WTC11 (cell line): ENCODE measurements around the gene CLIP2. TPM values are rescaled to one million over a fixed set of nuclear protein-coding genes. Genes with fewer than 3 reads are reported as not detected.

Experiments
- ATAC-seq: fragments of 200-7000 bp; cut with Tn5 transposase; 2 replicates; pipeline ENCODE4 v1.10.0; 2021; ENCODE audit warnings: mild to moderate bottlenecking, moderate library complexity
- CTCF ChIA-PET: fragments of 300-600 bp; sonication (Branson Sonifier 250); formaldehyde crosslinking; loops from one replicate; lab custom pipeline; 2021; ENCODE audit warnings: antibody characterized with exemption; lab: Charles Lee
- POLR2A ChIA-PET: fragments of 350-600 bp; sonication (Branson Sonifier 250); formaldehyde crosslinking; loops from one replicate; lab custom pipeline; 2021; ENCODE audit warnings: antibody characterized with exemption; lab: Charles Lee
- DNase-seq: peaks from one replicate; pipeline ENCODE4 v3.0.0; 2021; ENCODE audit warnings: low spot score
- H3K27ac Mint-ChIP-seq: 2 replicates; pipeline ENCODE4 v1.8.0; 2021; ENCODE audit warnings: mixed read lengths
- H3K27me3 Mint-ChIP-seq: 2 replicates; pipeline ENCODE4 v1.8.0; 2021; ENCODE audit warnings: low read depth, mild to moderate bottlenecking, moderate library complexity, mixed read lengths
- H3K36me3 Mint-ChIP-seq: 2 replicates; pipeline ENCODE4 v1.8.0; 2021; ENCODE audit warnings: mixed read lengths
- H3K4me1 Mint-ChIP-seq: 2 replicates; pipeline ENCODE4 v1.8.0; 2022; ENCODE audit warnings: mixed read lengths
- H3K4me3 Mint-ChIP-seq: 2 replicates; pipeline ENCODE4 v1.8.0; 2021; ENCODE audit warnings: mild to moderate bottlenecking, moderate library complexity, mixed read lengths
- H3K9me3 Mint-ChIP-seq: 2 replicates; pipeline ENCODE4 v1.8.0; 2021; ENCODE audit warnings: mixed read lengths
- ATF1 ChIP-seq: sonication (generic); formaldehyde crosslinking; IDR thresholded peaks from 2 replicates; pipeline ENCODE4 v1.8.1; 2023; ENCODE audit warnings: mild to moderate bottlenecking, moderate library complexity, missing genetic modification reagents
- EMX1 ChIP-seq: fragments of 250-450 bp; sonication (Bioruptor Pico); IDR thresholded peaks from 2 replicates; pipeline ENCODE4 v1.8.0; 2021; ENCODE audit warnings: mild to moderate bottlenecking
- ESRRA ChIP-seq: sonication (generic); formaldehyde crosslinking; IDR thresholded peaks from 2 replicates; pipeline ENCODE4 v1.8.1; 2022; ENCODE audit warnings: mild to moderate bottlenecking, missing genetic modification reagents, borderline replicate concordance
- FOXJ3 ChIP-seq: sonication (generic); formaldehyde crosslinking; IDR thresholded peaks from 2 replicates; pipeline ENCODE4 v1.9.0; 2021; ENCODE audit warnings: missing genetic modification reagents, mild to moderate bottlenecking, borderline replicate concordance
- FOXK1 ChIP-seq: sonication (generic); formaldehyde crosslinking; IDR thresholded peaks from 2 replicates; pipeline ENCODE4 v1.8.0; 2022; ENCODE audit warnings: mild to moderate bottlenecking, moderate library complexity, missing genetic modification reagents
- NR1H2 ChIP-seq: sonication (generic); formaldehyde crosslinking; IDR thresholded peaks from 2 replicates; pipeline ENCODE4 v1.9.0; 2021; ENCODE audit warnings: mild to moderate bottlenecking, moderate library complexity, missing genetic modification reagents
- NR3C1 ChIP-seq: sonication (generic); formaldehyde crosslinking; conservative IDR thresholded peaks from 2 replicates; pipeline ENCODE4 v1.8.1; 2023; ENCODE audit warnings: low read depth, mild to moderate bottlenecking, missing genetic modification reagents
- TP53 ChIP-seq: sonication (generic); formaldehyde crosslinking; IDR thresholded peaks from 2 replicates; pipeline ENCODE4 v1.8.1; 2023; ENCODE audit warnings: mild to moderate bottlenecking, missing genetic modification reagents
- total RNA-seq: library from RNA; stranded (reverse); gene quantifications from 3 replicates; pipeline ENCODE4 v1.2.3, GENCODE V29; 2021
- TF ChIP-seq, protein P1 (sequence below): sonication (generic); formaldehyde crosslinking; IDR thresholded peaks from 2 replicates; pipeline ENCODE4 v1.8.0; 2022; ENCODE audit warnings: missing genetic modification reagents
- TF ChIP-seq, protein P2 (sequence below): fragments of 250-450 bp; sonication (Bioruptor Pico); IDR thresholded peaks from 2 replicates; pipeline ENCODE4 v1.9.0; 2021; ENCODE audit warnings: mild to moderate bottlenecking
- TF ChIP-seq, protein P3 (sequence below): fragments of 250-450 bp; sonication (Bioruptor Pico); conservative IDR thresholded peaks from 2 replicates; pipeline ENCODE4 v1.9.0; 2021; ENCODE audit warnings: mild to moderate bottlenecking
- TF ChIP-seq, protein P4 (sequence below): sonication (generic); formaldehyde crosslinking; IDR thresholded peaks from 2 replicates; pipeline ENCODE4 v1.8.0; 2022; ENCODE audit warnings: mild to moderate bottlenecking, missing genetic modification reagents
- TF ChIP-seq, protein P5 (sequence below): sonication (generic); formaldehyde crosslinking; IDR thresholded peaks from 2 replicates; pipeline ENCODE4 v1.8.1; 2023; ENCODE audit warnings: mild to moderate bottlenecking, missing genetic modification reagents, moderate library complexity
- TF ChIP-seq, protein P6 (sequence below): sonication (generic); formaldehyde crosslinking; IDR thresholded peaks from 2 replicates; pipeline ENCODE4 v1.8.0; 2022; ENCODE audit warnings: mild to moderate bottlenecking, missing genetic modification reagents
- TF ChIP-seq, protein P7 (sequence below): sonication (generic); formaldehyde crosslinking; IDR thresholded peaks from 2 replicates; pipeline ENCODE4 v1.8.0; 2023; ENCODE audit warnings: missing genetic modification reagents, mild to moderate bottlenecking, borderline replicate concordance
- TF ChIP-seq, protein P8 (sequence below): sonication (generic); formaldehyde crosslinking; IDR thresholded peaks from 2 replicates; pipeline ENCODE4 v1.8.1; 2022; ENCODE audit warnings: low read depth, mild to moderate bottlenecking, moderate library complexity, missing genetic modification reagents, borderline replicate concordance

The CLIP2 gene
- total RNA-seq, 1 experiment from 2014 or later: 48.1 TPM

DNA sequence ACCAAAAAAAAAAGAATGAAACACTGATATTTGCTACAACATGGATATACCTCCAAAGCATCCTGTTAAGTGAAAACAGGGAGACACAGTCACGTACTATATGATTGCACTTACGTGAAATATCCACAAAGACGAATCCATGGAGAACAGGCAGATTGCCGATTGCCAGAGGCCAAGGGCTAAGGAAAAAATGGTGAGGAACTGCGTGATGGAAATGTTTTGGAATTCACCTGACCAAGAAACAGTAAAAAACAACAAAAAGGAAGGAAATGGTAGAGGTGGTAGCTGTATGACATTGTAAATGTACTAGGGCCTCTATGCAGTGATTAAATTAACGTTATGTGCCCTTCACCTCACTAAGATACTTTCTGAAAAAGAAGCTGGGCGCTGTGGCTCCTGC lies 120.4 kb downstream of the CLIP2 start:
- TF ChIP-seq FOXJ3 (CRISPR knock-in tag): no peak
- TF ChIP-seq EMX1 (CRISPR knock-in tag): no peak
- TF ChIP-seq ESRRA: no peak
- TF ChIP-seq, protein P1, sequence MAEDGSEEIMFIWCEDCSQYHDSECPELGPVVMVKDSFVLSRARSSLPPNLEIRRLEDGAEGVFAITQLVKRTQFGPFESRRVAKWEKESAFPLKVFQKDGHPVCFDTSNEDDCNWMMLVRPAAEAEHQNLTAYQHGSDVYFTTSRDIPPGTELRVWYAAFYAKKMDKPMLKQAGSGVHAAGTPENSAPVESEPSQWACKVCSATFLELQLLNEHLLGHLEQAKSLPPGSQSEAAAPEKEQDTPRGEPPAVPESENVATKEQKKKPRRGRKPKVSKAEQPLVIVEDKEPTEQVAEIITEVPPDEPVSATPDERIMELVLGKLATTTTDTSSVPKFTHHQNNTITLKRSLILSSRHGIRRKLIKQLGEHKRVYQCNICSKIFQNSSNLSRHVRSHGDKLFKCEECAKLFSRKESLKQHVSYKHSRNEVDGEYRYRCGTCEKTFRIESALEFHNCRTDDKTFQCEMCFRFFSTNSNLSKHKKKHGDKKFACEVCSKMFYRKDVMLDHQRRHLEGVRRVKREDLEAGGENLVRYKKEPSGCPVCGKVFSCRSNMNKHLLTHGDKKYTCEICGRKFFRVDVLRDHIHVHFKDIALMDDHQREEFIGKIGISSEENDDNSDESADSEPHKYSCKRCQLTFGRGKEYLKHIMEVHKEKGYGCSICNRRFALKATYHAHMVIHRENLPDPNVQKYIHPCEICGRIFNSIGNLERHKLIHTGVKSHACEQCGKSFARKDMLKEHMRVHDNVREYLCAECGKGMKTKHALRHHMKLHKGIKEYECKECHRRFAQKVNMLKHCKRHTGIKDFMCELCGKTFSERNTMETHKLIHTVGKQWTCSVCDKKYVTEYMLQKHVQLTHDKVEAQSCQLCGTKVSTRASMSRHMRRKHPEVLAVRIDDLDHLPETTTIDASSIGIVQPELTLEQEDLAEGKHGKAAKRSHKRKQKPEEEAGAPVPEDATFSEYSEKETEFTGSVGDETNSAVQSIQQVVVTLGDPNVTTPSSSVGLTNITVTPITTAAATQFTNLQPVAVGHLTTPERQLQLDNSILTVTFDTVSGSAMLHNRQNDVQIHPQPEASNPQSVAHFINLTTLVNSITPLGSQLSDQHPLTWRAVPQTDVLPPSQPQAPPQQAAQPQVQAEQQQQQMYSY (CRISPR knock-in tag): no peak
- TF ChIP-seq, protein P2, sequence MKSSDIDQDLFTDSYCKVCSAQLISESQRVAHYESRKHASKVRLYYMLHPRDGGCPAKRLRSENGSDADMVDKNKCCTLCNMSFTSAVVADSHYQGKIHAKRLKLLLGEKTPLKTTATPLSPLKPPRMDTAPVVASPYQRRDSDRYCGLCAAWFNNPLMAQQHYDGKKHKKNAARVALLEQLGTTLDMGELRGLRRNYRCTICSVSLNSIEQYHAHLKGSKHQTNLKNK (CRISPR knock-in tag): no peak
- TF ChIP-seq FOXK1 (CRISPR knock-in tag): no peak
- no peak for TF ChIP-seq TP53 (CRISPR knock-in tag)
- TF ChIP-seq, protein P3, sequence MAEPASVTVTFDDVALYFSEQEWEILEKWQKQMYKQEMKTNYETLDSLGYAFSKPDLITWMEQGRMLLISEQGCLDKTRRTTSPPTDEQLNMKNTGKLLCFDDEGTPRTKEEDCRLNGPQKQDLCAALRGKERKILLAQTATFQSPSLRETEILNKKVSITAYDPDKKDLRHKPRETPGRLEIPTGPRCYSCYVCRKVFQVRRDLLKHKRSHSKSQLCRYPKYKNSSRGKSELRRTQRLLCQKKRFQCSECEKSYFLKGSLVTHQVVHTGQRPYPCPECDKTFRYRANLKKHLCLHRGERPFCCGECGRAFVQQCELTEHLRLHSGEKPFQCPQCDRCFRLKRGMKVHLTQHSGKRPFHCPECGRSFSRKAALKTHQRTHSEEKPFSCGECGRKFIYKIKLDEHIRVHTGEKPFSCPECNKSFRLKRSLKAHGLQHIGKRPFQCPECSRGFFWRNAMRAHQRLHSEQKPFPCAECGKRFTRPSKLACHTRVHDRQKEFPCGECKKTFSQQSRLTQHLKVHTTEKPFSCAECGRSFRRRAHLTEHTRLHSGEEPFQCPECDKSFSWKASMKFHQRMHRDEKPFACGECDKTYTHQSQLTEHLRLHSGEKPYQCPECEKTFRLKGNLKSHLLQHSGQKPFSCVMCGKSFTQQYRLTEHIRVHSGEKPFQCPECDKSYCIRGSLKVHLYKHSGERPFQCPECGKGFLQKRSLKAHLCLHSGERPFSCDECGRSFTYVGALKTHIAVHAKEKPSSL: no peak
- no peak for TF ChIP-seq NR1H2 (CRISPR knock-in tag)
- TF ChIP-seq, protein P4, sequence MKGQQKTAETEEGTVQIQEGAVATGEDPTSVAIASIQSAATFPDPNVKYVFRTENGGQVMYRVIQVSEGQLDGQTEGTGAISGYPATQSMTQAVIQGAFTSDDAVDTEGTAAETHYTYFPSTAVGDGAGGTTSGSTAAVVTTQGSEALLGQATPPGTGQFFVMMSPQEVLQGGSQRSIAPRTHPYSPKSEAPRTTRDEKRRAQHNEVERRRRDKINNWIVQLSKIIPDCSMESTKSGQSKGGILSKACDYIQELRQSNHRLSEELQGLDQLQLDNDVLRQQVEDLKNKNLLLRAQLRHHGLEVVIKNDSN (CRISPR knock-in tag): no peak
- TF ChIP-seq, protein P5, sequence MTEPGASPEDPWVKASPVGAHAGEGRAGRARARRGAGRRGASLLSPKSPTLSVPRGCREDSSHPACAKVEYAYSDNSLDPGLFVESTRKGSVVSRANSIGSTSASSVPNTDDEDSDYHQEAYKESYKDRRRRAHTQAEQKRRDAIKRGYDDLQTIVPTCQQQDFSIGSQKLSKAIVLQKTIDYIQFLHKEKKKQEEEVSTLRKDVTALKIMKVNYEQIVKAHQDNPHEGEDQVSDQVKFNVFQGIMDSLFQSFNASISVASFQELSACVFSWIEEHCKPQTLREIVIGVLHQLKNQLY (CRISPR knock-in tag): no peak
- TF ChIP-seq, protein P6, sequence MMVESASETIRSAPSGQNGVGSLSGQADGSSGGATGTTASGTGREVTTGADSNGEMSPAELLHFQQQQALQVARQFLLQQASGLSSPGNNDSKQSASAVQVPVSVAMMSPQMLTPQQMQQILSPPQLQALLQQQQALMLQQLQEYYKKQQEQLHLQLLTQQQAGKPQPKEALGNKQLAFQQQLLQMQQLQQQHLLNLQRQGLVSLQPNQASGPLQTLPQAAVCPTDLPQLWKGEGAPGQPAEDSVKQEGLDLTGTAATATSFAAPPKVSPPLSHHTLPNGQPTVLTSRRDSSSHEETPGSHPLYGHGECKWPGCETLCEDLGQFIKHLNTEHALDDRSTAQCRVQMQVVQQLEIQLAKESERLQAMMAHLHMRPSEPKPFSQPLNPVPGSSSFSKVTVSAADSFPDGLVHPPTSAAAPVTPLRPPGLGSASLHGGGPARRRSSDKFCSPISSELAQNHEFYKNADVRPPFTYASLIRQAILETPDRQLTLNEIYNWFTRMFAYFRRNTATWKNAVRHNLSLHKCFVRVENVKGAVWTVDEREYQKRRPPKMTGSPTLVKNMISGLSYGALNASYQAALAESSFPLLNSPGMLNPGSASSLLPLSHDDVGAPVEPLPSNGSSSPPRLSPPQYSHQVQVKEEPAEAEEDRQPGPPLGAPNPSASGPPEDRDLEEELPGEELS (CRISPR knock-in tag): no peak
- TF ChIP-seq NR3C1 (CRISPR knock-in tag): no peak
- no peak overlapping the region for H3K4me3 Mint-ChIP-seq
- H3K27ac Mint-ChIP-seq: no peak overlapping the region
- ATAC-seq: no peak
- no peaks in the 10 kb centered on the region for H3K36me3 Mint-ChIP-seq
- POLR2A ChIA-PET: no interaction called here
- no peak for DNase-seq
- H3K9me3 Mint-ChIP-seq: no peaks in the 10 kb centered on the region
- CTCF ChIA-PET: interaction anchor here (1.3 to 1.7 kb wide), 2 partner anchors 9 to 203 kb away, joined by 7 to 10 read pairs; no protein-coding TSS in a partner anchor
- peaks cover 5% of the 10 kb centered on the region; the same call in 1 of the 2 replicates for H3K4me1 Mint-ChIP-seq
- 0 out of 2 replicates have a peak, but pooled peaks cover 3% of the 10 kb centered on the region for H3K27me3 Mint-ChIP-seq

DNA sequence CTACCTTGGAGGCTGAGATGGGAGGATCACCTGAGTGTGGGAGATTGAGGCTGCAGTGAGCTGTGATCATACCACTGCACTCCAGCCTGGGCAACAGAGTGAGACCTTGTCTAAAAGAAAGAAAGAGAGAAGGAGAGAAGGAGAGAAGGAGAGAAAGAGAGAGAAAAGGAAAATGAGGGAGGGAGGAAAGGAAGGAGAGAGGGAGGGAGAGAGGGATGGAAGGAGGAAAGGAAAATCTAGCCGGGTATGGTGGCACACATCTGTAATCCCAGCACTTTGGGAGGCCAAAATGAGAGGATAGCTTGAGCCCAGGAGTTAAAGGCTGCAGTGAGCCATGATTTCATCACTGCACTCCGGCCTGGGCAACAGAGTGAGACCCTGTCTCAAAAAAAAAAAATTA lies 121.6 kb downstream of the CLIP2 start:
- H3K9me3 Mint-ChIP-seq: no peaks in the 10 kb centered on the region
- TF ChIP-seq, protein P7, sequence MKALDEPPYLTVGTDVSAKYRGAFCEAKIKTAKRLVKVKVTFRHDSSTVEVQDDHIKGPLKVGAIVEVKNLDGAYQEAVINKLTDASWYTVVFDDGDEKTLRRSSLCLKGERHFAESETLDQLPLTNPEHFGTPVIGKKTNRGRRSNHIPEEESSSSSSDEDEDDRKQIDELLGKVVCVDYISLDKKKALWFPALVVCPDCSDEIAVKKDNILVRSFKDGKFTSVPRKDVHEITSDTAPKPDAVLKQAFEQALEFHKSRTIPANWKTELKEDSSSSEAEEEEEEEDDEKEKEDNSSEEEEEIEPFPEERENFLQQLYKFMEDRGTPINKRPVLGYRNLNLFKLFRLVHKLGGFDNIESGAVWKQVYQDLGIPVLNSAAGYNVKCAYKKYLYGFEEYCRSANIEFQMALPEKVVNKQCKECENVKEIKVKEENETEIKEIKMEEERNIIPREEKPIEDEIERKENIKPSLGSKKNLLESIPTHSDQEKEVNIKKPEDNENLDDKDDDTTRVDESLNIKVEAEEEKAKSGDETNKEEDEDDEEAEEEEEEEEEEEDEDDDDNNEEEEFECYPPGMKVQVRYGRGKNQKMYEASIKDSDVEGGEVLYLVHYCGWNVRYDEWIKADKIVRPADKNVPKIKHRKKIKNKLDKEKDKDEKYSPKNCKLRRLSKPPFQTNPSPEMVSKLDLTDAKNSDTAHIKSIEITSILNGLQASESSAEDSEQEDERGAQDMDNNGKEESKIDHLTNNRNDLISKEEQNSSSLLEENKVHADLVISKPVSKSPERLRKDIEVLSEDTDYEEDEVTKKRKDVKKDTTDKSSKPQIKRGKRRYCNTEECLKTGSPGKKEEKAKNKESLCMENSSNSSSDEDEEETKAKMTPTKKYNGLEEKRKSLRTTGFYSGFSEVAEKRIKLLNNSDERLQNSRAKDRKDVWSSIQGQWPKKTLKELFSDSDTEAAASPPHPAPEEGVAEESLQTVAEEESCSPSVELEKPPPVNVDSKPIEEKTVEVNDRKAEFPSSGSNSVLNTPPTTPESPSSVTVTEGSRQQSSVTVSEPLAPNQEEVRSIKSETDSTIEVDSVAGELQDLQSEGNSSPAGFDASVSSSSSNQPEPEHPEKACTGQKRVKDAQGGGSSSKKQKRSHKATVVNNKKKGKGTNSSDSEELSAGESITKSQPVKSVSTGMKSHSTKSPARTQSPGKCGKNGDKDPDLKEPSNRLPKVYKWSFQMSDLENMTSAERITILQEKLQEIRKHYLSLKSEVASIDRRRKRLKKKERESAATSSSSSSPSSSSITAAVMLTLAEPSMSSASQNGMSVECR (CRISPR knock-in tag): no peak
- TF ChIP-seq, protein P8, sequence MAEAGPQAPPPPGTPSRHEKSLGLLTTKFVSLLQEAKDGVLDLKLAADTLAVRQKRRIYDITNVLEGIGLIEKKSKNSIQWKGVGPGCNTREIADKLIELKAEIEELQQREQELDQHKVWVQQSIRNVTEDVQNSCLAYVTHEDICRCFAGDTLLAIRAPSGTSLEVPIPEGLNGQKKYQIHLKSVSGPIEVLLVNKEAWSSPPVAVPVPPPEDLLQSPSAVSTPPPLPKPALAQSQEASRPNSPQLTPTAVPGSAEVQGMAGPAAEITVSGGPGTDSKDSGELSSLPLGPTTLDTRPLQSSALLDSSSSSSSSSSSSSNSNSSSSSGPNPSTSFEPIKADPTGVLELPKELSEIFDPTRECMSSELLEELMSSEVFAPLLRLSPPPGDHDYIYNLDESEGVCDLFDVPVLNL (CRISPR knock-in tag): no peak
- no peak for TF ChIP-seq ATF1
- H3K27ac Mint-ChIP-seq: no peak overlapping the region
- 0 out of 2 replicates have a peak, but pooled peaks cover 3% of the 10 kb centered on the region for H3K27me3 Mint-ChIP-seq
- ATAC-seq (no peak), DNase-seq (no peak)
- CTCF ChIA-PET: interaction anchor here (0.7 to 1.7 kb wide), 3 partner anchors 10 to 204 kb away, joined by 4 to 10 read pairs (median 7); no protein-coding TSS in a partner anchor
- no peak overlapping the region for H3K4me3 Mint-ChIP-seq
- POLR2A ChIA-PET: no interaction called here
- H3K4me1 Mint-ChIP-seq: peaks cover 2% of the 10 kb centered on the region; the same call in 1 of the 2 replicates
- H3K36me3 Mint-ChIP-seq: no peaks in the 10 kb centered on the region
